ENCODE measurements around the gene PTGS1.
"Not testable (repeated sequence)": the region's sequence is repeated elsewhere in the genome, so short reads cannot be mapped to it uniquely, and the experiment has no call there.

PTGS1 gene

GRCh38 chr9:122346478-122347347 lies 24.1 kb upstream of the PTGS1 start:
- in situ Hi-C loops (cut with MboI; ENCODE audit: low sequenced_read_pairs) = no loop called here

GRCh38 chr9:122347348-122348287 lies 23.2 kb upstream of the PTGS1 start:
- in situ Hi-C loops (cut with MboI; ENCODE audit: low sequenced_read_pairs) = no loop called here

GRCh38 chr9:122348288-122348777 lies 22.5 kb upstream of the PTGS1 start:
- in situ Hi-C loops (cut with MboI; ENCODE audit: low sequenced_read_pairs) = no loop called here

GRCh38 chr9:122348791-122349190 lies 22.0 kb upstream of the PTGS1 start:
- in situ Hi-C loops (cut with MboI; ENCODE audit: low sequenced_read_pairs) = no loop called here

GRCh38 chr9:122349201-122349600 lies 21.6 kb upstream of the PTGS1 start:
- in situ Hi-C loops (cut with MboI; ENCODE audit: low sequenced_read_pairs) = no loop called here

GRCh38 chr9:122350577-122351355 lies 20.1 kb upstream of the PTGS1 start:
- in situ Hi-C loops (cut with MboI; ENCODE audit: low sequenced_read_pairs) = no loop called here

- in situ Hi-C loops (cut with MboI; ENCODE audit: low sequenced_read_pairs) = no loop called here
These were observed 16.2 kb upstream of the PTGS1 start for GRCh38 chr9:122354536-122355199.

- in situ Hi-C loops (cut with MboI; ENCODE audit: low sequenced_read_pairs) = no loop called here
These were observed 15.4 kb upstream of the PTGS1 start for GRCh38 chr9:122355336-122355875.

- in situ Hi-C loops (cut with MboI; ENCODE audit: low sequenced_read_pairs) = no loop called here
These were observed 14.2 kb upstream of the PTGS1 start for GRCh38 chr9:122356627-122357026.

- in situ Hi-C loops (cut with MboI; ENCODE audit: low sequenced_read_pairs) = no loop called here
These were observed 9.9 kb upstream of the PTGS1 start for GRCh38 chr9:122360891-122361290.

- in situ Hi-C loops (cut with MboI; ENCODE audit: low sequenced_read_pairs) = not testable (repeated sequence)
These were observed 7.7 kb upstream of the PTGS1 start for GRCh38 chr9:122363131-122363530.

- in situ Hi-C loops (cut with MboI; ENCODE audit: low sequenced_read_pairs) = no loop called here
These were observed 6.6 kb upstream of the PTGS1 start for GRCh38 chr9:122364117-122364782.

GRCh38 chr9:122364783-122365150 lies 6.1 kb upstream of the PTGS1 start:
- in situ Hi-C loops (cut with MboI; ENCODE audit: low sequenced_read_pairs) = no loop called here

GRCh38 chr9:122366074-122366660 lies 4.7 kb upstream of the PTGS1 start:
- in situ Hi-C loops (cut with MboI; ENCODE audit: low sequenced_read_pairs) = no loop called here

GRCh38 chr9:122367065-122367464 lies 3.8 kb upstream of the PTGS1 start:
- in situ Hi-C loops (cut with MboI; ENCODE audit: low sequenced_read_pairs) = no loop called here

GRCh38 chr9:122367774-122368460 lies 2.9 kb upstream of the PTGS1 start:
- in situ Hi-C loops (cut with MboI; ENCODE audit: low sequenced_read_pairs) = no loop called here

- in situ Hi-C loops (cut with MboI; ENCODE audit: low sequenced_read_pairs) = no loop called here
These were observed 2.2 kb upstream of the PTGS1 start for GRCh38 chr9:122368642-122369041.

GRCh38 chr9:122370303-122370702 lies 521 bp upstream of the PTGS1 start:
- in situ Hi-C loops (cut with MboI; ENCODE audit: low sequenced_read_pairs) = no loop called here

GRCh38 chr9:122371846-122372245 lies 1.0 kb downstream of the PTGS1 start:
- in situ Hi-C loops (cut with MboI; ENCODE audit: low sequenced_read_pairs) = no loop called here

Measured in hTERT RPE-1 (cell line).